ENCODE results near the gene CC2D2B. TPM values are rescaled to one million over a fixed set of nuclear protein-coding genes. Genes with fewer than 3 reads are reported as not detected.

The CC2D2B gene
- total RNA-seq, 1 experiment from 2014 or later = 0.20 TPM

DNA sequence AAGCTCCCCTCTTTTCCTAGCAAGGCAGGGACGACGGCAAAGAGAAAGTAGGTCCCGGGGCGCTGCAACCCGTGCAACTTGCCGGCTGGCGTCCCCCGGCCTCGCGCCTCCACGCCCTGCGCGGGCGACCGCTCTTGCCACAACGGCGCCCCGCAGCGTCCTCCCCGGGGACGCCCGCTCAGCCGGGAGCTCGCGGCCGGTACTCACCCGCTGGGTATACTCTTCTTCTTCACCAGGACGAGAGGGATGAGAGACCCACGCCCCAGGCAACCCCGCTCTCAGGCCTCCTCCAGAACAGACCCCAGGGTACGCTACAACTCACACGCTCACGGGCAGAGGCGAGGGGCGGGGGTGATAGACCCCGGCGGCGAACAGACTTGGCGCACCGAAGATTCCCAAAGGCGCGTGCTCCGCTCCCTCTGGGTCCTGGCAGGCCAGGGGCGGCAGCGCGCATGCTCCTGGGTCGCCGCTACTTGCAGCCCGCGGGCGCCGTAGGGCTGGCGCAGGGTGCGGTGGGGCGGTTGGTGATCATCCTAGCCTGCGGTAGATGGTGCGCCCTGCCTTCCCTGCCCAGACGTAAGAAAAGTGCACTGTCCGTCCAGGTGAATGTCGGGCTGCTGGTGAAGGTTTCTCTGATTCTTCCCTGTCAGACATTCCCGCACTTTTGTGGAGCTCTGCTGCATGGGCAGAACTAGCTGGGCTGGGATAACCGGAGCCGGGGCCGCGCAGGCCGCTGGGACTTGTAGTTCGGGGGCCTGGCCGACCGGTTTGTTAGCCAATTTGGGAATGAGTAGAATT is at the start of gene CC2D2B (continued):
- TF ChIP-seq AR (CRISPR knock-in tag; IDR thresholded peaks at IDR 0.05) (no peak), ZBTB43 (CRISPR knock-in tag; IDR thresholded peaks at IDR 0.05) (peak; percentile 84), ATF6 (CRISPR knock-in tag; IDR thresholded peaks at IDR 0.05) (no peak), NR2C2 (CRISPR knock-in tag; IDR thresholded peaks at IDR 0.05) (no peak), KAT7 (CRISPR knock-in tag; IDR thresholded peaks at IDR 0.05; ENCODE audit: borderline replicate concordance) (0 out of 2 replicates have a peak, but pooled peaks have one; percentile 51), JUN (CRISPR knock-in tag; IDR thresholded peaks at IDR 0.05) (no peak), FOXK1 (CRISPR knock-in tag; IDR thresholded peaks at IDR 0.05) (0 out of 2 replicates have a peak, but pooled peaks have one; percentile 35), FOXJ3 (CRISPR knock-in tag; IDR thresholded peaks at IDR 0.05; ENCODE audit: borderline replicate concordance) (no peak), SMAD3 (CRISPR knock-in tag; IDR thresholded peaks at IDR 0.05; ENCODE audit: borderline replicate concordance) (peak; percentile 85), HMGA2 (CRISPR knock-in tag; IDR thresholded peaks at IDR 0.05) (no peak), ZNF263 (CRISPR knock-in tag; IDR thresholded peaks at IDR 0.05; ENCODE audit: low read depth) (0 out of 2 replicates have a peak, but pooled peaks have one; percentile 32), ARID4B (CRISPR knock-in tag; IDR thresholded peaks at IDR 0.05; ENCODE audit: borderline replicate concordance) (peak; percentile 22; the same call in 1 of the 2 replicates), ETV6 (CRISPR knock-in tag; IDR thresholded peaks at IDR 0.05) (0 out of 2 replicates have a peak, but pooled peaks have one; percentile 40), NFE2L1 (CRISPR knock-in tag; IDR thresholded peaks at IDR 0.05) (peak; percentile 48; the same call in 1 of the 2 replicates), SP1 (CRISPR knock-in tag; conservative IDR thresholded peaks at IDR 0.05) (peak; percentile 61; the same call in 1 of the 2 replicates), USF1 (CRISPR knock-in tag; IDR thresholded peaks at IDR 0.05) (peak; percentile 53)
- TF ChIP-seq, protein P1, sequence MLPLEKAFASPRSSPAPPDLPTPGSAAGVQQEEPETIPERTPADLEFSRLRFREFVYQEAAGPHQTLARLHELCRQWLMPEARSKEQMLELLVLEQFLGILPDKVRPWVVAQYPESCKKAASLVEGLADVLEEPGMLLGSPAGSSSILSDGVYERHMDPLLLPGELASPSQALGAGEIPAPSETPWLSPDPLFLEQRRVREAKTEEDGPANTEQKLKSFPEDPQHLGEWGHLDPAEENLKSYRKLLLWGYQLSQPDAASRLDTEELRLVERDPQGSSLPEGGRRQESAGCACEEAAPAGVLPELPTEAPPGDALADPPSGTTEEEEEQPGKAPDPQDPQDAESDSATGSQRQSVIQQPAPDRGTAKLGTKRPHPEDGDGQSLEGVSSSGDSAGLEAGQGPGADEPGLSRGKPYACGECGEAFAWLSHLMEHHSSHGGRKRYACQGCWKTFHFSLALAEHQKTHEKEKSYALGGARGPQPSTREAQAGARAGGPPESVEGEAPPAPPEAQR (CRISPR knock-in tag; IDR thresholded peaks at IDR 0.05) = no peak
- TF ChIP-seq, protein P2, sequence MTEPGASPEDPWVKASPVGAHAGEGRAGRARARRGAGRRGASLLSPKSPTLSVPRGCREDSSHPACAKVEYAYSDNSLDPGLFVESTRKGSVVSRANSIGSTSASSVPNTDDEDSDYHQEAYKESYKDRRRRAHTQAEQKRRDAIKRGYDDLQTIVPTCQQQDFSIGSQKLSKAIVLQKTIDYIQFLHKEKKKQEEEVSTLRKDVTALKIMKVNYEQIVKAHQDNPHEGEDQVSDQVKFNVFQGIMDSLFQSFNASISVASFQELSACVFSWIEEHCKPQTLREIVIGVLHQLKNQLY (CRISPR knock-in tag; IDR thresholded peaks at IDR 0.05) = no peak
- TF ChIP-seq, protein P3, sequence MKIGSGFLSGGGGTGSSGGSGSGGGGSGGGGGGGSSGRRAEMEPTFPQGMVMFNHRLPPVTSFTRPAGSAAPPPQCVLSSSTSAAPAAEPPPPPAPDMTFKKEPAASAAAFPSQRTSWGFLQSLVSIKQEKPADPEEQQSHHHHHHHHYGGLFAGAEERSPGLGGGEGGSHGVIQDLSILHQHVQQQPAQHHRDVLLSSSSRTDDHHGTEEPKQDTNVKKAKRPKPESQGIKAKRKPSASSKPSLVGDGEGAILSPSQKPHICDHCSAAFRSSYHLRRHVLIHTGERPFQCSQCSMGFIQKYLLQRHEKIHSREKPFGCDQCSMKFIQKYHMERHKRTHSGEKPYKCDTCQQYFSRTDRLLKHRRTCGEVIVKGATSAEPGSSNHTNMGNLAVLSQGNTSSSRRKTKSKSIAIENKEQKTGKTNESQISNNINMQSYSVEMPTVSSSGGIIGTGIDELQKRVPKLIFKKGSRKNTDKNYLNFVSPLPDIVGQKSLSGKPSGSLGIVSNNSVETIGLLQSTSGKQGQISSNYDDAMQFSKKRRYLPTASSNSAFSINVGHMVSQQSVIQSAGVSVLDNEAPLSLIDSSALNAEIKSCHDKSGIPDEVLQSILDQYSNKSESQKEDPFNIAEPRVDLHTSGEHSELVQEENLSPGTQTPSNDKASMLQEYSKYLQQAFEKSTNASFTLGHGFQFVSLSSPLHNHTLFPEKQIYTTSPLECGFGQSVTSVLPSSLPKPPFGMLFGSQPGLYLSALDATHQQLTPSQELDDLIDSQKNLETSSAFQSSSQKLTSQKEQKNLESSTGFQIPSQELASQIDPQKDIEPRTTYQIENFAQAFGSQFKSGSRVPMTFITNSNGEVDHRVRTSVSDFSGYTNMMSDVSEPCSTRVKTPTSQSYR (CRISPR knock-in tag; IDR thresholded peaks at IDR 0.05) = no peak

All from WTC11 (cell line).